Upper lobe of left lung (tissue), 6 donors: Measurements from ENCODE around the gene CASP10. TPM values are rescaled to one million over a fixed set of nuclear protein-coding genes. Genes with fewer than 3 reads are reported as not detected.

Source experiments
- ATAC-seq, 2 donors: fragments of 200-7000 bp; cut with Tn5 transposase; one replicate each; pipeline ENCODE4 v1.9.1; 2022; ENCODE audit warnings: mild to moderate bottlenecking in 2 of 2, moderate library complexity in 2 of 2; ENCODE audit not compliant: low FRiP score in 2 of 2
- DNase-seq, 2 donors: peaks; one replicate each; pipeline ENCODE4 v3.0.0-alpha.2; 2019 to 2020
- H3K27ac ChIP-seq, 4 donors: fragments of 200-600 bp; sonication (generic); one replicate each; pipeline ENCODE4 v1.5.1; 2016 to 2019
- H3K27me3 ChIP-seq, 4 donors: fragments of 200-600 bp; sonication (generic); one replicate each; pipeline ENCODE4 v1.5.1; 2017 to 2019
- H3K36me3 ChIP-seq, 4 donors: fragments of 200-600 bp; sonication (generic); one replicate each; pipeline ENCODE4 v1.5.1; 2016 to 2019
- H3K4me1 ChIP-seq, 4 donors: fragments of 200-600 bp; sonication (generic); one replicate each; pipeline ENCODE4 v1.5.1; 2018 to 2019
- H3K4me3 ChIP-seq, 4 donors: fragments of 200-600 bp; sonication (generic); one replicate each; pipeline ENCODE4 v1.5.1; 2017 to 2019; ENCODE audit warnings: mild to moderate bottlenecking in 2 of 4, moderate library complexity in 1 of 4
- H3K9me3 ChIP-seq, 4 donors: fragments of 200-600 bp; sonication (generic); one replicate each; pipeline ENCODE4 v1.5.1; 2018 to 2019
- CTCF ChIP-seq, 6 experiments: fragments of 450-650 bp in 4 of 6; fragments of 200-600 bp in 2 of 6; sonication (generic) in 2 of 6; IDR thresholded peaks; one replicate each; pipeline ENCODE4 v1.5.1; 2016 to 2019; ENCODE audit warnings: antibody characterized with exemption in 6 of 6
- EP300 ChIP-seq, 4 donors: sonication (generic); formaldehyde crosslinking; IDR thresholded peaks; one replicate each; pipeline ENCODE4 v1.5.1; 2017; ENCODE audit warnings: antibody characterized with exemption in 4 of 4, control low read depth in 2 of 4
- POLR2A ChIP-seq, 4 donors: fragments of 450-650 bp; IDR thresholded peaks; one replicate each; pipeline ENCODE4 v1.5.1; 2016 to 2017; ENCODE audit warnings: antibody characterized with exemption in 4 of 4, mild to moderate bottlenecking in 2 of 4
- POLR2AphosphoS5 ChIP-seq, 2 donors: sonication (generic); formaldehyde crosslinking; IDR thresholded peaks; one replicate each; pipeline ENCODE4 v1.5.1; 2017; ENCODE audit warnings: antibody characterized with exemption in 2 of 2
- WGBS, 2 donors: methylation state at CpG; one replicate each; pipeline ENCODE4 v1.1.5; 2017 to 2018; 5-methylcytosine and 5-hydroxymethylcytosine counted together
- total RNA-seq, 6 donors: library from RNA; depleted of rRNA in 4 of 6; stranded (reverse); fragments of >200 nt in 4 of 6; gene quantifications; one replicate each; pipeline versions ENCODE4 v1.1.0 to v1.2.1, GENCODE V29; 2016 to 2021
- donor health status: DM: no; HTN: no; CAD: no; lungs with moderate emphysema.
- donor health status: DM: no; HTN: yes; CAD: no; lungs with severe emphysema.

Gene CASP10
- total RNA-seq, 6 donors from 2014 or later, result 21.1 to 67.1 (median 29.9) TPM

GRCh38 chr2:201152999-201153815, 29.7 kb upstream of the CASP10 start:
- no peak for DNase-seq
- Histone ChIP-seq H3K9me3 (no peaks in the 10 kb centered on the region), H3K27ac (peak overlapping the region; percentile 70 to 90 (median 80)), H3K4me1 (peaks cover 77 to 91% (median 83%) of the 10 kb centered on the region in 4 donors), H3K36me3 (peaks cover 29 to 97% (median 77%) of the 10 kb centered on the region in 4 donors), H3K4me3 (no peak overlapping the region), H3K27me3 (no peaks in the 10 kb centered on the region)
- no peak for TF ChIP-seq EP300 (IDR thresholded peaks at IDR 0.05)
- TF ChIP-seq POLR2A (IDR thresholded peaks at IDR 0.05), result no peak
- TF ChIP-seq POLR2AphosphoS5 (IDR thresholded peaks at IDR 0.05), result no peak
- no peak for TF ChIP-seq CTCF (IDR thresholded peaks at IDR 0.05)
- no peak for ATAC-seq
- 90% methylated on average over 6 of the region's 6 CpGs for WGBS, 2 donors

GRCh38 chr2:201154615-201155399, 28.1 kb upstream of the CASP10 start:
- peak overlapping the region; percentile 38 to 90 (median 76) for H3K27ac ChIP-seq
- H3K27me3 ChIP-seq, result no peaks in the 10 kb centered on the region
- DNase-seq (no peak), ATAC-seq (no peak)
- no peak overlapping the region for H3K4me3 ChIP-seq
- TF ChIP-seq EP300 (IDR thresholded peaks at IDR 0.05) (no peak), POLR2AphosphoS5 (IDR thresholded peaks at IDR 0.05) (no peak), POLR2A (IDR thresholded peaks at IDR 0.05) (no peak), CTCF (IDR thresholded peaks at IDR 0.05) (no peak)
- H3K36me3 ChIP-seq, result peaks cover 30 to 97% (median 84%) of the 10 kb centered on the region in 4 donors
- WGBS, 2 donors, result 86 to 87% methylated on average over 9 of the region's 9 CpGs
- peaks cover 65 to 85% (median 76%) of the 10 kb centered on the region in 4 donors for H3K4me1 ChIP-seq
- H3K9me3 ChIP-seq, result no peaks in the 10 kb centered on the region

- ATAC-seq (no peak), DNase-seq (no peak)
- H3K27me3 ChIP-seq, result no peaks in the 10 kb centered on the region
- H3K36me3 ChIP-seq, result peaks cover 32 to 97% (median 83%) of the 10 kb centered on the region in 4 donors
- peaks cover 53 to 73% (median 63%) of the 10 kb centered on the region in 4 donors for H3K4me1 ChIP-seq
- H3K9me3 ChIP-seq, result no peaks in the 10 kb centered on the region
- no peak overlapping the region for H3K4me3 ChIP-seq
- TF ChIP-seq POLR2AphosphoS5 (IDR thresholded peaks at IDR 0.05), result no peak
- H3K27ac ChIP-seq, result peak overlapping the region; percentile 38 to 90 (median 76)
- WGBS, 2 donors, result 81 to 84% methylated on average over 6 of the region's 6 CpGs
These were observed 26.9 kb upstream of the CASP10 start for GRCh38 chr2:201156036-201156435.

- 29 to 70% methylated on average over 1 of the region's 1 CpG for WGBS, 2 donors
- TF ChIP-seq EP300 (IDR thresholded peaks at IDR 0.05) (no peak), CTCF (IDR thresholded peaks at IDR 0.05) (no peak), POLR2A (IDR thresholded peaks at IDR 0.05) (no peak)
- ATAC-seq (no peak), DNase-seq (no peak)
- Histone ChIP-seq H3K27ac (peak overlapping the region; percentile 71 to 90 (median 76)), H3K27me3 (no peaks in the 10 kb centered on the region), H3K4me1 (peaks cover 48 to 67% (median 60%) of the 10 kb centered on the region in 4 donors), H3K9me3 (no peaks in the 10 kb centered on the region), H3K36me3 (peaks cover 37 to 100% (median 88%) of the 10 kb centered on the region in 4 donors), H3K4me3 (no peak overlapping the region)
These were observed 26.3 kb upstream of the CASP10 start for GRCh38 chr2:201156640-201157039.

- Histone ChIP-seq H3K27ac (peak overlapping the region; percentile 71 to 90 (median 76)), H3K27me3 (no peaks in the 10 kb centered on the region), H3K4me1 (peaks cover 43 to 65% (median 57%) of the 10 kb centered on the region in 4 donors), H3K4me3 (no peak overlapping the region), H3K36me3 (peaks cover 46 to 100% (median 88%) of the 10 kb centered on the region in 4 donors), H3K9me3 (no peaks in the 10 kb centered on the region)
- peak; percentile 12 to 58 for ATAC-seq
- peak in 1 of 2 donors; percentile 46 for DNase-seq
- WGBS, 2 donors, result 34 to 71% methylated on average over 4 of the region's 4 CpGs
- TF ChIP-seq CTCF (IDR thresholded peaks at IDR 0.05), result no peak
- no peak for TF ChIP-seq POLR2AphosphoS5 (IDR thresholded peaks at IDR 0.05)
- no peak for TF ChIP-seq POLR2A (IDR thresholded peaks at IDR 0.05)
- TF ChIP-seq EP300 (IDR thresholded peaks at IDR 0.05), result no peak
These were observed 25.2 kb upstream of the CASP10 start for GRCh38 chr2:201157694-201158093.
